Suppressor macrophage treated with lipopolysaccharide for 4 hours (primary cell): ENCODE measurements around the gene ZNF200.
"Not testable (repeated sequence)": the region's sequence is repeated elsewhere in the genome, so short reads cannot be mapped to it uniquely, and the experiment has no call there.

Experiments used
- DNase-seq: peaks from one replicate; pipeline ENCODE4 v3.0.0-alpha.2; 2020

ZNF200 gene

DNA sequence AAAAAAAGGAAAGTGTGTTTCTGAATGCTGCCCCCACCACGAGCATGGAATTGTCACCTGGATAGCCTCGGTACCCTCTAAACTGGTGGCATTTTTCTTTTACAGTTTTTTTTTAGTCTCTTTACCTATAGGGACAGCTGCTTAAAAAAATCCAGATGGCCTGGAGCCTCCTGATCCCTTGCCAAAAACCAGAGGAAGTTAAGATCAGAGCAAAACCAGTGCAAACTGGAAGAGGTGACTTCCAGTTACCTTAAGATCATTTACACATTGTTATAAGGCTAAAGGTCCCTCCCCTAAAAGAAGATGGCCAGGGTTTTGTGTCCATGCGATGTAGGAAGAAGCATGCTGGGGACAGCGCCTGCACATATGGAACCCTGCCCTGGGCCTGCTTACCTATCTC is 18.0 kb upstream of the ZNF200 start:
- DNase-seq = no peak

DNA sequence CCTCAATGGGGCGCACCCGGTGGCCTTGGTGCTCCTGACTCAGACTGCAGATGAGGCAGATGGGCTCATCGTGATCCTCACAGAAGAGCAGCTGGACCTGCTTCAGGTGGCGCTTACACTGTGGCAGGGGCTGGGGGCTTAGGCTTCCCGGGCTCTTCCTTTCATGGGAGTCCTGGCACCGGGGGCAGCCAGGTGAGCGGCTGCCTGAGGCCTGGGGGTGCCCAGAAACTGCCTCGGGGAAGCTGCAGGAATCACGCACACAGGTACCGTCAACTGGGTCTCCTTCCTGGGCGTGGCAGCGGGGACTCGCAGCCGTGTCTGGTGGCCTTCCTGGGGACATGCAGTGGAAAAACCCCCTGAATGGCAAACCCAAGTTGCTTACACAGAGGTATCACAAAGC is 14.5 kb upstream of the ZNF200 start:
- DNase-seq = no peak

DNA sequence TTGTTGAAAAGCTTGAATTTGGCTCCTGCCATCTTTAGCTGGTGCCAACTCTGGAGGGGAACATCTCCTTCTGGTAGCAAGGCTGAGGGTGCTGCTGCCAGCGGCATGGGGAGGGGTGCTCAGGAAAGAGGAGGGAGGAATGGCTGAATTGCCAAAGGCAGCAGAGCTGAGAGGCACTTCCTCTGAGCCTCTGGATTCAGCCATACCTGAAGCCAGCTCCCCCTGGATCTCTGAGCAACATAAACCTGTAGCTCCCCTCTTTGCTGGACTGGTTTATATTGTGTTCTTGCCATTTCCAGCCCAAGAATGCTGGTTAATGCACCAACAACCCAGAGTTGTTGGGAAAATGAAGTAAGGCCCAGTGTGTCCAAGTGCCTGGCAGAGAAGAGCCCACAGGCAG is 14.1 kb upstream of the ZNF200 start:
- DNase-seq = no peak

DNA sequence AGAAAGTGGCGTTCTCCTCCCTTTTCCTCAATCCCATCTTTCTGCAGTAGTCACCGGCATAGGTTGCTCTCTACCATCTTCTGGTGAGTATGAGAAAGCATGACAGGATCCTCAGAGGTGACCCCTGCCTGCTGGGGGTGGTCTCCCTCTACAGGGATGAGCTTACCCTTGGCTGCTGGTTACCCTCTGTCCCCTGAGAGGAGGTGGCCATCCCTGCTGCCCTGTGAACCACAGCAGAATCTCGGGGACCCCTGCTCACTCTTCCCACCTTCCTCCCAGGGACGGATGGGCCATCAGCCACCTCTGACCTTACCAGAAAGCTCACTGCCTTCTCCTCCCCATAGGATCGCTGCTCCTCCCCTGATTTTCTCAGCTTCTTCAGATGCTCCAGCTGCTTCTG is 13.6 kb upstream of the ZNF200 start:
- no peak for DNase-seq

DNA sequence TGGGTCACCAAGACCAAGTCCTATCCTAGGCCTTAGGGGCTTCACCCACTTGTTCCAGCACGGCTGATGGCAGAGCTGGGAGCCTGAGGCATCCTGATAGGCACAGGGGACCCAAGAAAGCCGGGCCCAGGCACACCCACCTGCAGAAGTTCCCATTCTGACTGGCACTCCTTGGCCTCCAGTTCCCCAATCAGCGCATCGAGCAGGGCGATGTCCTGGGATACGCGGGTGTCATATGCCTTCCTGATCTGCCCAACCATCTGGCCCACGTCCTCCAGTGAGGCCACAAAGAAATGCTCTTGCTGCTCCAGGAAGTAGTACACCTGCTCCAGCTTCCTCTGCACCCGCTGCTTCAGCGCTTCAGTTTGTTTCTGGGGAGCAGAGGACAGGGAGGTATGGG is 11.9 kb upstream of the ZNF200 start:
- DNase-seq = no peak

DNA sequence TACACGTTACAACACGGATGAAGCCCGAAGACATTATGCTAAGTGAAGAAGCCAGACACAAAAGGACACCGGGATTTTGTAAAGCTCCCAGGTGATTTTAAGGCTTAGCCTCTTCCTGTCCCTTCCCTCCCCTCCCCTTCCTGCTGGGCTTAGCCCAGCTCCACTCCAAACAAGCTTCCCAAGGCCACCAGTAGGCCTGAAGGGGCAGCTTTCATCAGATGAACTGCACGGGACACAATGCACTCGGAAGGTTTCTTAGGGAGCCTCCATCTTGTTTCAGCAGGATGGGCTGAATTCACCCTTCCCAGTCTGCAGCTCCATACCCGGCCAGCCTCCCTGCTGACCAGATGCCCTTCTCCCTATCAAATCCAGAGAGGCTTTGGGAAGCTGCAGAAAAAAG is 11.0 kb upstream of the ZNF200 start:
- no peak for DNase-seq

DNA sequence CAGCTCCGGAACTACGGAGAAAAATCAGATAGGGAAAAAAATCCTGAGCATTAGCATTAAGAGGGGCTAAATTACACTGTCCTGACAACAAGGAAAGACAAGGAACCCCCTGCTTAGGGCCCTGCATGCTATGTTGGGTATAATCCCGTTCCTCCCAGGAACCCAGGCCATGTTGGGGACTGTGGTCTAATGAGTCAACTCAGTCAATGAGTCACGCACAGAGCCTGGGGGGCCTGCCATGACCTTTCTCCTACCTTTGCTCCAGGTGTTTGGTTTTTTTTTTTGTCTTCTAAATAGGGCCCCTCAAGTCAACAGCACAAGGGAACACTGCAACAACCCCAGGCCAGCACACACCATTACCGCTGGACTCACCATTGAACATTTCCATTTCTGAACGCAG is 8.9 kb upstream of the ZNF200 start:
- no peak for DNase-seq

DNA sequence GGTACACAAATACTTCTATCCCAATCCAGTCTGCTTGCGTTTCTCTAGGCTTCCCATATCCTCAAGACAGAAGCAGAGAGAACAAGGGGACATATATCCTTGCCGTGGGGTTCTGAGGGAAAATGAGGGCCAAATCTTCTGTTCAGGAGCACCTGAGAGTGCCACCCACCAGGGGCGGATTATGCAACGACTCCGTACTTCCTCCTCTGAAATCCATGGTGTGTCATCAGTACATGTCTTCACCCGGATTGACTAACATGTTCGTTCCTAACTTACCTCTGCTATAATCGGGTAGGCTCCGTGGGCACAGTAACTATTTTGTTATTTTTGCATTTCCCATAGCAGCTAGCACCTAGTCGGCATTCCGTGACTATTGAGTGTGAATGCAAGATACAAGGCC is 7.8 kb upstream of the ZNF200 start:
- DNase-seq = peak; percentile 78

DNA sequence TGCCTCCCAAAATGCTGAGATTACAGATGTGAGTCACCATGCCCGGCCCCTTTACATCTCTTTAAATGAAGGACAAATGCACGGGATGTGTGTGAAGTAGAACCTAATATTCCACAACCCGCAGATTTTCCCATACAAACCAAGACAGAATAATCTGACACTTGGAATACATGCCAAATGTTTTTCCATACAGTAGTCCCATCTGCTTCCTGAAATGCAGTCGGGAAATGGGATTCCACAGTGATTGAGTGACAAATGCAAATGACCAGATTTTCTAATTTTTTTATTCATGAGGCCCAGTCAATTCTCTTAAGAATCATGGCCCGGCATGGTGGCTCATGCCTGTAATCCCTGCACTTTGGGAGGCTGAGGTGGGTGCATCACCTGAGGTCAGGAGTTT is 6.8 kb upstream of the ZNF200 start:
- no peak for DNase-seq

DNA sequence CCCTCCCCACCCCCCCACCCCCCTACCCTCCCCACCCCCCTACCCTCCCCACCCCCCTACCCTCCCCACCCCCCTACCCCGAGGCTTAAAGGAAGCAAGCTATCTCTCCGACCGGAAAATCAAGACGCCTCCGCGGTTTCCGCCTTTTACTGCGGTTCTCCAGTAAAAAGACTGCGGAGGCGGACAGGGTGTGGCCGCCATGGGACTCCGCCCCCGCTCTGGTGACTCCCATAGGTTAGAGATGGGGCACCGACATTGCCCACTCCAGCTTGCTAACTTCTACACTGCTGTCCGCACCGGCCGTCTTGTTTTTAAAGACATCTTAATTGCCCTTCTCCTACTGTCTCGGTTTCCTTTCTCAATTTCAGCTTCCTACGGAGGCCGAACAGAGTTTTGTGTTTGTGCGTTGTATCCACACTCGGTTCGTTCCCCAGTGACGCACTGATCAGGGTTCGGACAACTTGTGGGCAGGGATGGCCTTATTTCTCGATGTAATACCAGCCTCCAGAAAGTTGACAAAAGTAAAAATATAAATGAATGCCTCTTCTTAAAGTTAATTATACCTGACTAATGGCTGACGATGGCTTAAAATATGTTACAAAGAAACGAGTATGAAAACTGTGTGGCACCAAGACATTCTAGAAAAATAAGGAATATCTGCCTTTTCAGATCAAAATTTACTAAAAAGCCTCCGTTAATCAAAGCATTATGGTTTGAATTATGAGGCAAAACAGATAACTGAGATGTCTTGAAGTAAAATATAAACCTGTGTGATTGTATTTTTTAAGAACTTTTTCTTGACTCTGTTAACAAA is 1.1 kb upstream of the ZNF200 start:
- DNase-seq = peak; percentile 67

DNA sequence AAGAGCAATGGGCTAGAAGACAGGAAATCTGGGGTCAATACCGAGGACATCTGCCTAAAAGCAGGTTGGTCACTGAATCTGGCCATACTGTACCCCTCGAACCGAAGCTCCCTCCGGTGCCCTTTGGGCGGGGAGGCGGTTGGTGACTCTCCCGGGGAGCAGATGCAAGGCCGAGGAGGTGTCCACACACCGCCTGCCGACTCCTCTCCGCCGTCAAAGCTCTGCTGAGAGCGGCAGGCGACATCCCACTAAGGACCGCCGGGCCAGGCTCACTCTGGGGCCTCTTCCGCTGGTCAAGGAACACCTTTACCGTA is 458 bp downstream of the ZNF200 start:
- peak; percentile 21 for DNase-seq

DNA sequence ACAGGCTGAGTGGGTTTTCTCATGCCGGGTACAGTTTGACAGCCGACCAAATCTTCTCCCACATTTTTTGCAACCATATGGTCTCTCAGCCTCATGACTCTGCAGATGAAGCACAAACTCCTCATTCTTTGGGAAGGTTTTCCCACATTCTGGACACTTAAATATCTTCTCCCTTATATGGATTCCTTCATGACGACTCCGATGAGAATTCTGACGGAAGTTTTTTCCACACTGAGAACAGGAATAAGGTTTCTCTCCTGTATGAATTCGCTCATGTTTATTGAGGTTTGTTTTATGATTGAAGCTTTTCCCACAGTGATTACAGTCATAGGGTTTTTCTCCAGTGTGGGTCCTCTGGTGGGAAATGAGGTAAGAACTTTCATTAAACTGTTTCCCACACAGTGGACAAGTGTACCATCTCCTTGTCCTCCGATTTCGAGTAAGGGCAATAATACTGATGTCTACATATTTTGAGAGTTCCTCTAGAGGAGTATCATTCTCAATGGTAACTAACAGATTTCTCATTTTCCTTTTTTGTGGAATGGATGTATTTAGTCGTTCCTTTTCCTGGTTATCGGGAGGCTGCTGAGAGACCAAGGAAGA is 10.9 kb downstream of the ZNF200 start:
- DNase-seq = no peak

DNA sequence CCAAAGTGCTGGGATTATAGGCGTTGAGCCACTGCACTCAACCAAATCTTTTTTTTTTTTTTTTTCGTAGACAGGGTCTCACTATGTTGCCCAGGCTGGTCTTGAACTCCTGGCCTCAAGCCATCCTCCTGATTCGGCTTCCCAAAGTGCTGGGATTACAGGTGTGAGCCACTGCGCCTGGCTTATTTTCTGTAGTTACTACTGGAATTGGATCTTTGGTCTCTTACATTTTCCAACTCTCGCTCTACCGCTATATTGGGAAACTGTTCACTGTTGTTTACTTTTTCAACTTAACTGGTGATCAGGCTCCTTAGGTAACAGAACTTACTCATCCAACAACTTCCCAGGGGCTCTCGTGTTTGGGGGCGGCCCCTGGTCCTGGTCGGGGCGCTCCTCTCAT is 14.1 kb downstream of the ZNF200 start:
- DNase-seq = no peak

DNA sequence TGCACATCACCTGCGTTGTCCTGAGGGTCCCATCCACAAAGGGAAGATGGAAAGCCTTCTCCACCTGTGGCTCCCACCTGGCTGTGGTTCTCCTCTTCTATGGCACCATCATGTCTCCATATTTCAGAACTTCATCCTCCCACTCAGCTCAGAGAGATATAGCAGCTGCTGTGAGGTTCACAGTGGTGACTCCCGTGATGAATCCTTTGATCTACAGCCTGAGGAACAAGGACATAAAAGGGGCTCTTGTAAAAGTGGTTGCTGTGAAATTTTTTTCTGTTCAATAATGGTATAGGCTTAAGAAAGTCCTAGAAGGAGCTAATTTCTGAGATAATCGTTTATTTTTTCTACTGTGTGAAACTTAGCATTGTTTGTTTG is 18.7 kb downstream of the ZNF200 start:
- no peak for DNase-seq

DNA sequence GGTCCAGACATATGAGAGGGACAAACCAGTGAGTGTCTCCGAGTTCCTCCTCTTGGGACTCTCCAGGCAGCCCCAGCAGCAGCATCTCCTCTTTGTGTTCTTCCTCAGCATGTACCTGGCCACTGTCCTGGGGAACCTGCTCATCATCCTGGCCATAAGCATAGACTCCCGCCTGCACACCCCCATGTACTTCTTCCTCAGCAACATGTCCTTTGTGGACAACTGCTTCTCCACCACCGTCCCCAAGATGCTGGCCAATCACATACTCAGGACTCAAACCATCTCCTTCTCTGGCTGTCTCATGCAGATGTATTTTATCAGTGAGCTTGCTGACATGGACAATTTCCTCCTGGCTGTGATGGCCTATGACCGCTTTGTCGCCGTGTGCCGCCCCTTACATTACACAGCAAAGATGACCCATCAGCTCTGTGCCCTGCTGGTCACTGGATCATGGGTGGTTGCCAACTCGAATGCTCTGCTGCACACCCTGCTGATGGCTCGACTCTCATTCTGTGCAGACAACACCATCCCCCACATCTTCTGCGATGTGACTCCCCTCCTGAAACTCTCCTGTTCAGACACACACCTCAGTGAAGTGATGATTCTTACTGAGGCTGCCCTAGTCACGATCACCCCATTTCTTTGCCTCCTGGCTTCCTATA is 19.2 kb downstream of the ZNF200 start:
- DNase-seq = no peak

DNA sequence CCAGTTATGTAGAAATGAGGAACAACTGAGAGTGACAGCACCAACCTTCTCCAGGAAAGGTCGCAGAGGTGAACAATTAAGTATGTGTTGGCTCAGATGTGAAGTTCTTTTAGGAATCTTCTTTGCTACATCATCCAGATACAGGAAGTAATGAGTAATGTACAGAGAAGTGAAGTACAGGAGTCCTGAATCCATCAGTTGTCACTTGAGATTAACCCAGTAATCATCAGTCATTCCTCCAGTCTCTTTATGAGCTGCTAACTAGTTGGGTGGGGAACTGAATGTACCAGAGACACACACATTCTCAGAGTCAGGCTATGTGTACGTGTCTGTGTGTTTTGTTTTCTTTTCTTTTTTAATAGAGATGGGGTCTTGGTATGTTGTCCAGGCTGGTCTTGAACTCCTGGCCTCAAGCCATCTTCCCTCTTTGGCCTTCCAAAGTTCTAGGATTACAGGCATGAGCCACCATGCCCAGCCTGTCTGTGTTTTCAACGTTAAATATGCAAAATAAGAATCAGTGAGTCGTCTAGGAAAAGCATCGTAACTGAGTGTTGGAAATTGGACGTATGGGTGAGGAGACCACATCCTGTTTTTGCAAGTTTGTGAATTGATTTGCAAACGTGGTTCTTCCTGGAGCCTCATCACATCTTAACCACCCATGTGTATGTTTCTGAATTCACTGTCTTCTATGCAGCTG is 19.9 kb downstream of the ZNF200 start:
- no peak for DNase-seq

DNA sequence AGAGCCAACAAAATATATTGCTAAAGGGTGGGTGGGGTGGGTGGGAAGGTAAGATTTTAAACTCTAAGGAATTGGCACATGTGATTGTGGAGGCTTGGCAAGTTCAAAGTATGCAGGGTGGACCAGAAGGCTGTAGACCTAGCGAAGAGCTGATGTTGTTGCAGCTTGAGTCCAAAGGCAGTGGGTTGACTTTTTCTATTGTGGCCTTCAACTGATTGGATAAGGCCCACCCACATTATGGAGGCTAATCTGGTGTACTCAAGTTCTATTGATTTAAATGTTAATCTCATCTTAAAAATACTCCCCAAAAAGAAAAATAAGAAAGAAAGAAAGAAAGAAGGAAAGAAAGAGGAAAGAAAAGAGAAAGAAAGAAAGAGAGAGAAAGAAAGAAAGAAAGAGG is 22.4 kb downstream of the ZNF200 start:
- DNase-seq = no peak

DNA sequence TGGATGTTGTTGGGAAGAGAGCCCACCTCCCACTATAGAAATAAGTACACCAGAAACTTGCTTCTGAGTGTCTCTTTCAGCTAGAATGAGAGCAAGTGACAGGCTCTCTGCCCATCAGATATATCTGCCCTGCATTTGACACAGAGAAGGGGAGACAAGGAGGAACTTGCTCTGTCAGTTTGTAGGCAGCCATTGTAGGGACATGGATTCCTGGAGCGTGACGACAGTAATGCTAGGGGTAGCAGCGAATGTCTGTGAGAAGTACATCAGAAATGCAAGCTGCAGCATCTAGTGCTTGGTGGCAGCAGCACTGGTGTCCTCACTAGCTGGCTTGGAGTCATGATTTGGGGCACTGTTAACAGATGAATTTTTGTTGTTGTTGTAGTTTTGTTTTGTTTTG is 23.0 kb downstream of the ZNF200 start:
- no peak for DNase-seq

DNA sequence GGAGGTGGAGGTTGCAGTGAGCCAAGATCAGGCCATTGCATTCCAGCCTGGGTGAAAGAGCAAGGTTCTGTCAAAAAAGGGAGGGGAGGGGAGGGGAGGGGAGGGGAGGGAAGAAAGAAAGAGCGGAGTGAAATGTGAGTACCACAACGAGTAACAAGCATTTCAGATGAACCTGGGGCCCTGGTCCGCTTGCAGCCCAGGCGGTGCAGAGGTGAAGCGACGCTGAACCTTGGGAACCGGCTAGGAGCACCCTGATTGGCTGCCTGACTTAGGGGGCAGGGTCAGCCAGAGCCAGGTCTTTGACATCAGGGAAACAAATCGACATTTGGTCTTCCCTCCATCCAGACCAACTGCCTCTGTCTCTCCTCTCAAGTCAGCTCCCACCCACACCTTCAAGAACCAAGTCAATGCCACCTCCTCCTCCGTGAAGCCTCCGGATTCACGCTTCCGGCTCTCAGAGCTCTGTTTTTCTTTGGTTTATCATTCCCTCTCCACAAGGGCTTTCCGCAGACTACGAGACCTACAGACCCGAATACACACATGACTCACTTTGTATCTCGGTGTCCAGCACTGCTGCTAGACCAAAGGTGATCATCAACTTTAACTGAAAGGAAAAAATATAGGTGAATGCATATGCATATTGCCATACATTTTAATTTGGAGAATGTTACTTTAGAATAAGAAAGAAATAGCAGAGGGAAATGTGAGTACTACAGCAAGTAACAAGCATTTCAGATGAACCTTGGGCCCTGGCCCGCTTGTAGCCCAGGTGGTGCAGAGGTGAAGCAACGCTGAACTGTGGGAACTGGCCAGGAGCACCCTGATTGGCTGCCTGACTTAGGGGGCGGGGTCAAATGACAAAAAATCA is 27.6 kb downstream of the ZNF200 start:
- DNase-seq = no peak

DNA sequence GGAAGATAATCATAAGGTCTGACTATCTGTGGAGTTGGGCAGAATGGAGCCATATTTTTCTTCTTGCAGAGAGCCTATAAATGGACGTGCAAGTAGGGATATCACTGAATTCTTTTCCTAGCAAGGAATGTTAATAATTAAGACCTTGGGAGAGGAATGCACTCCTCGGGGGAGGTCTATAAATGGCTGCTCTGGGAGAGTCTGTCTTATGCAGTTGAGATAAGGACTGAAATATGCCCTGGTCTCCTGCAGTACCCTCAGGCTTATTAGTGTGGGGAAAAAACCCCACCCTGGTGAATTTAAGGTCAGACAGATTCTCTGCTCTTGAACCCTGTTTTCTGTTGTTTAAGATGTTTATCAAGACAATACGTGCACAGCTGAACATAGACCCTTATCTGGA is 29.0 kb downstream of the ZNF200 start:
- DNase-seq = not testable (repeated sequence)

DNA sequence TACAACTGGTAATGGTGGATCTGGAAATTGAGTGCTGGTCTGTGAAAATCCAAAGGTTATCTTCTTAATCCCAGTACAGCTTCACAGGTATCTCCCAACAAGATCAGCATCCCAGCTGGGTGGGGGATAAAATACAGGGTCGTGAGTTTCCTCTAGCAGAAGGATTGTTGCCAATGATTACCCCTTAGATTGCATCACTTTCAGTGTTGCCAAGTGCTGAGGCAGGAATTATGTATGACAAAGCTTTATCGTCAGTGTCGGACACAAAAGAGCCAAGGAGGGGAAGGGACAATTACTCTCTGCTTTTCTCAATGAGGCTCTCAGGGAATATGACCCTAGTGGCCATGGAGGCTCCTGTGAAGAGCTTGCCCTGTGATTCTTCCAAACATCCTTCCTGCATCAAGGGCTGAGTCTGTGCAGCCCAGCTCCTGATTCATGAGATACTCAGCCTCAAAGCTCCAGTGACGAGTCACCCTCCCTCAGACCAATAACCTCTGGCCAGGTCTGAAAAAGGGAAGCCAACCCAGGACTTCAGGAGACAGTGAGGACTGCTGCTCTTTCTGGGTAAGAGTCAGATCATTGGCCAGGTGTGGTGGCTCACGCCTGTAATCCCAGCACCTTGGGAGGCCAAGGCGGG is 31.9 kb downstream of the ZNF200 start:
- no peak for DNase-seq

DNA sequence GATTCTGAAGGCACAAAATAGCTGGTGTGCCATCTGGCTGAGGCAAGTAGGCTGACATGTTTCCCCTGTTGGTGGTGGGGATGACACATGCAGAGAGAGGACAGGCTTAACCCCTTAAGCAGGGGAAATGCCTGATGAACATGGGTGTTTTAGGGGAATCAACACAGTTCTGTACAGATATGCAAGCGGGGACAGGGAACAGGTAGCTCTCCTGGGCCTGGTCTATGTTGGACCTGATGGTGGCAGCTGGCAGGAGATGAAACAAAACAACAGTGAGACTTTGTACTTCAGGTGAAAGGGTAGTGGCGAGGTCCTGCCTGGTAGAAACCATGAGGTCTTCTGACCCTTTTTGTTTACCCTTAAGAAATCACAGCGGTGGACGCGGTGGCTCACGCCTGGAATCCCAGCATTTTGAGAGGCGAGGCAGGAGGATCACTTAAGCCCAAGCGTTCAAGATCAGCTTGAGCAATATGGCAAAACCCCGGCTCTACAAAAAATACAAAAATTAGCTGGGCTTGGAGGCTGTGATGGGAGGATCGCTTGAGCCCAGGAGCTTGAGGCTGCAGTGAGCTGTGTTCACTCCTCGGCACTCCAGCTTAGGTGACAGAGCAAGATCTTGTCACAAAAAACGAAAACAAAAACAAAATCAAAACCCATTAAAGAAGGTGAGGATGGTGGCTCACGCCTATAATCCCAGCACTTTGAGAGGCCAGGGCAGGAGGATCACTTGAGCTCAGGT is 36.5 kb downstream of the ZNF200 start:
- no peak for DNase-seq
